Measurements from ENCODE around the gene SNX8.

The SNX8 gene

GRCh38 chr7:2212906-2213305 is 101.3 kb downstream of the SNX8 start:
- H3K9me3 ChIP-seq (ENCODE audit: control extremely low read depth in 1 of 5, control insufficient read depth in 4 of 5, insufficient read depth in 2 of 5, low read depth in 1 of 5, low read length in 4 of 5), result no peaks in the 10 kb centered on the region
- peaks cover 13 to 89% (median 73%) of the 10 kb centered on the region in 4 experiments for H3K36me3 ChIP-seq (ENCODE audit: control insufficient read depth in 4 of 4, insufficient read depth in 4 of 4, low read length in 3 of 4)
- WGBS (ENCODE audit: insufficient coverage), result 96% methylated on average over 8 of the region's 10 CpGs
- CTCF ChIA-PET, result interaction anchor here (1.5 kb wide), 1 partner anchor 41 kb away, joined by 3 read pairs; no protein-coding TSS in a partner anchor
- DNase-seq, result no peak
- no peak overlapping the region for H3K27ac ChIP-seq (ENCODE audit: insufficient read depth in 1 of 2, low read depth in 1 of 2, low read length in 2 of 2, poor library complexity in 1 of 2, severe bottlenecking in 2 of 2)
- H3K4me1 ChIP-seq (ENCODE audit: control extremely low read depth in 1 of 4, control insufficient read depth in 4 of 4, insufficient read depth in 4 of 4, low read length in 3 of 4), result peaks cover 0 to 5% (median 0%) of the 10 kb centered on the region in 4 experiments
- H3K27me3 ChIP-seq (replicated peaks in 2 of 5; ENCODE audit: control insufficient read depth in 4 of 5, insufficient read depth in 5 of 5, low read length in 4 of 5), result no peaks in the 10 kb centered on the region
- POLR2A ChIA-PET, result no interaction called here
- no peak overlapping the region for H3K4me3 ChIP-seq (ENCODE audit: control insufficient read depth in 1 of 7, extremely low read depth in 1 of 7, insufficient read depth in 4 of 7, low read depth in 2 of 7, low read length in 6 of 7)

- WGBS (ENCODE audit: insufficient coverage), result 97% methylated on average over 11 of the region's 13 CpGs
- no peaks in the 10 kb centered on the region for H3K9me3 ChIP-seq (ENCODE audit: control extremely low read depth in 1 of 5, control insufficient read depth in 4 of 5, insufficient read depth in 2 of 5, low read depth in 1 of 5, low read length in 4 of 5)
- H3K36me3 ChIP-seq (ENCODE audit: control insufficient read depth in 4 of 4, insufficient read depth in 4 of 4, low read length in 3 of 4), result peaks cover 13 to 88% (median 71%) of the 10 kb centered on the region in 4 experiments
- ChIA-PET POLR2A (no interaction called here), CTCF (interaction anchor here (1.0 to 1.5 kb wide), 3 partner anchors 8 to 40 kb away, joined by 3 to 4 read pairs (median 3); no protein-coding TSS in a partner anchor)
- no peak for DNase-seq
- H3K4me1 ChIP-seq (ENCODE audit: control extremely low read depth in 1 of 4, control insufficient read depth in 4 of 4, insufficient read depth in 4 of 4, low read length in 3 of 4), result peaks cover 0 to 5% (median 0%) of the 10 kb centered on the region in 4 experiments
- no peak overlapping the region for H3K27ac ChIP-seq (ENCODE audit: insufficient read depth in 1 of 2, low read depth in 1 of 2, low read length in 2 of 2, poor library complexity in 1 of 2, severe bottlenecking in 2 of 2)
- no peaks in the 10 kb centered on the region for H3K27me3 ChIP-seq (replicated peaks in 2 of 5; ENCODE audit: control insufficient read depth in 4 of 5, insufficient read depth in 5 of 5, low read length in 4 of 5)
- H3K4me3 ChIP-seq (ENCODE audit: control insufficient read depth in 1 of 7, extremely low read depth in 1 of 7, insufficient read depth in 4 of 7, low read depth in 2 of 7, low read length in 6 of 7), result no peak overlapping the region
These were observed 102.3 kb downstream of the SNX8 start for GRCh38 chr7:2211926-2212325.

GRCh38 chr7:2211259-2211880 is 102.9 kb downstream of the SNX8 start:
- no peak overlapping the region for H3K27ac ChIP-seq (ENCODE audit: insufficient read depth in 1 of 2, low read depth in 1 of 2, low read length in 2 of 2, poor library complexity in 1 of 2, severe bottlenecking in 2 of 2)
- 97% methylated on average over 14 of the region's 15 CpGs for WGBS (ENCODE audit: insufficient coverage)
- no peaks in the 10 kb centered on the region for H3K27me3 ChIP-seq (replicated peaks in 2 of 5; ENCODE audit: control insufficient read depth in 4 of 5, insufficient read depth in 5 of 5, low read length in 4 of 5)
- no peaks in the 10 kb centered on the region for H3K9me3 ChIP-seq (ENCODE audit: control extremely low read depth in 1 of 5, control insufficient read depth in 4 of 5, insufficient read depth in 2 of 5, low read depth in 1 of 5, low read length in 4 of 5)
- DNase-seq, result no peak
- POLR2A ChIA-PET, result no interaction called here
- H3K36me3 ChIP-seq (ENCODE audit: control insufficient read depth in 4 of 4, insufficient read depth in 4 of 4, low read length in 3 of 4), result peaks cover 13 to 83% (median 66%) of the 10 kb centered on the region in 4 experiments
- CTCF ChIA-PET, result interaction anchor here (1.0 to 1.3 kb wide), 2 partner anchors 8 to 9 kb away, joined by 3 to 4 read pairs; no protein-coding TSS in a partner anchor
- peaks cover 0 to 5% (median 0%) of the 10 kb centered on the region in 4 experiments for H3K4me1 ChIP-seq (ENCODE audit: control extremely low read depth in 1 of 4, control insufficient read depth in 4 of 4, insufficient read depth in 4 of 4, low read length in 3 of 4)
- H3K4me3 ChIP-seq (ENCODE audit: control insufficient read depth in 1 of 7, extremely low read depth in 1 of 7, insufficient read depth in 4 of 7, low read depth in 2 of 7, low read length in 6 of 7), result no peak overlapping the region

- no peak for DNase-seq
- Histone ChIP-seq H3K36me3 (ENCODE audit: control insufficient read depth in 4 of 4, insufficient read depth in 4 of 4, low read length in 3 of 4) (peaks cover 9 to 76% (median 63%) of the 10 kb centered on the region in 4 experiments), H3K9me3 (ENCODE audit: control extremely low read depth in 1 of 5, control insufficient read depth in 4 of 5, insufficient read depth in 2 of 5, low read depth in 1 of 5, low read length in 4 of 5) (no peaks in the 10 kb centered on the region), H3K4me3 (ENCODE audit: control insufficient read depth in 1 of 7, extremely low read depth in 1 of 7, insufficient read depth in 4 of 7, low read depth in 2 of 7, low read length in 6 of 7) (no peak overlapping the region), H3K27me3 (replicated peaks in 2 of 5; ENCODE audit: control insufficient read depth in 4 of 5, insufficient read depth in 5 of 5, low read length in 4 of 5) (no peaks in the 10 kb centered on the region), H3K27ac (ENCODE audit: insufficient read depth in 1 of 2, low read depth in 1 of 2, low read length in 2 of 2, poor library complexity in 1 of 2, severe bottlenecking in 2 of 2) (no peak overlapping the region), H3K4me1 (ENCODE audit: control extremely low read depth in 1 of 4, control insufficient read depth in 4 of 4, insufficient read depth in 4 of 4, low read length in 3 of 4) (peaks cover 0 to 5% (median 0%) of the 10 kb centered on the region in 4 experiments)
- WGBS (ENCODE audit: insufficient coverage), result 98% methylated on average over 30 of the region's 30 CpGs
- POLR2A ChIA-PET, result no interaction called here
- CTCF ChIA-PET, result interaction anchor here (1.3 to 2.2 kb wide), 3 partner anchors 9 to 138 kb away, joined by 4 to 10 read pairs (median 5); no protein-coding TSS in a partner anchor
These were observed 103.5 kb downstream of the SNX8 start for GRCh38 chr7:2210551-2211258.

GRCh38 chr7:2209961-2210323 is 104.3 kb downstream of the SNX8 start:
- CTCF ChIA-PET, result interaction anchor here (0.7 to 2.2 kb wide), 7 partner anchors 12 to 631 kb away, joined by 3 to 10 read pairs (median 4); no protein-coding TSS in a partner anchor
- WGBS (ENCODE audit: insufficient coverage), result 96% methylated on average over 8 of the region's 8 CpGs
- POLR2A ChIA-PET, result no interaction called here
- H3K9me3 ChIP-seq (ENCODE audit: control extremely low read depth in 1 of 5, control insufficient read depth in 4 of 5, insufficient read depth in 2 of 5, low read depth in 1 of 5, low read length in 4 of 5), result no peaks in the 10 kb centered on the region
- no peak overlapping the region for H3K27ac ChIP-seq (ENCODE audit: insufficient read depth in 1 of 2, low read depth in 1 of 2, low read length in 2 of 2, poor library complexity in 1 of 2, severe bottlenecking in 2 of 2)
- DNase-seq, result no peak
- peaks cover 9 to 76% (median 58%) of the 10 kb centered on the region in 4 experiments for H3K36me3 ChIP-seq (ENCODE audit: control insufficient read depth in 4 of 4, insufficient read depth in 4 of 4, low read length in 3 of 4)
- peaks cover 0 to 5% (median 0%) of the 10 kb centered on the region in 4 experiments for H3K4me1 ChIP-seq (ENCODE audit: control extremely low read depth in 1 of 4, control insufficient read depth in 4 of 4, insufficient read depth in 4 of 4, low read length in 3 of 4)
- no peak overlapping the region for H3K4me3 ChIP-seq (ENCODE audit: control insufficient read depth in 1 of 7, extremely low read depth in 1 of 7, insufficient read depth in 4 of 7, low read depth in 2 of 7, low read length in 6 of 7)
- no peaks in the 10 kb centered on the region for H3K27me3 ChIP-seq (replicated peaks in 2 of 5; ENCODE audit: control insufficient read depth in 4 of 5, insufficient read depth in 5 of 5, low read length in 4 of 5)

GRCh38 chr7:2209146-2209960 is 104.9 kb downstream of the SNX8 start:
- WGBS (ENCODE audit: insufficient coverage), result 89% methylated on average over 14 of the region's 21 CpGs
- H3K27ac ChIP-seq (ENCODE audit: insufficient read depth in 1 of 2, low read depth in 1 of 2, low read length in 2 of 2, poor library complexity in 1 of 2, severe bottlenecking in 2 of 2), result no peak overlapping the region
- H3K4me3 ChIP-seq (ENCODE audit: control insufficient read depth in 1 of 7, extremely low read depth in 1 of 7, insufficient read depth in 4 of 7, low read depth in 2 of 7, low read length in 6 of 7), result no peak overlapping the region
- H3K4me1 ChIP-seq (ENCODE audit: control extremely low read depth in 1 of 4, control insufficient read depth in 4 of 4, insufficient read depth in 4 of 4, low read length in 3 of 4), result peaks cover 0 to 3% (median 0%) of the 10 kb centered on the region in 4 experiments
- ChIA-PET POLR2A (no interaction called here), CTCF (interaction anchor here (0.7 to 2.2 kb wide), 7 partner anchors 13 to 631 kb away, joined by 3 to 10 read pairs (median 4); no protein-coding TSS in a partner anchor)
- H3K9me3 ChIP-seq (ENCODE audit: control extremely low read depth in 1 of 5, control insufficient read depth in 4 of 5, insufficient read depth in 2 of 5, low read depth in 1 of 5, low read length in 4 of 5), result no peaks in the 10 kb centered on the region
- peak; percentile 47 to 70 (median 64) for DNase-seq
- H3K27me3 ChIP-seq (replicated peaks in 2 of 5; ENCODE audit: control insufficient read depth in 4 of 5, insufficient read depth in 5 of 5, low read length in 4 of 5), result no peaks in the 10 kb centered on the region
- H3K36me3 ChIP-seq (ENCODE audit: control insufficient read depth in 4 of 4, insufficient read depth in 4 of 4, low read length in 3 of 4), result peaks cover 9 to 71% (median 56%) of the 10 kb centered on the region in 4 experiments

Measured in common myeloid progenitor, CD34-positive (primary cell).